NCI-H446 (cell line): ENCODE data around the gene KRTAP10-12.
"Not testable (repeated sequence)": the region's sequence is repeated elsewhere in the genome, so short reads cannot be mapped to it uniquely, and the experiment has no call there.

Experiments
- DNase-seq, 2 experiments: peaks; one replicate each; lab custom pipeline; 2025; lab: John Stamatoyannopoulos, UW

KRTAP10-12 gene

GRCh38 chr21:44670642-44671432 is 26.1 kb upstream of the KRTAP10-12 start:
- no peak for DNase-seq

- no peak for DNase-seq
Observed at GRCh38 chr21:44671911-44672310, 25.1 kb upstream of the KRTAP10-12 start.

- DNase-seq: no peak
Observed at GRCh38 chr21:44677881-44678280, 19.1 kb upstream of the KRTAP10-12 start.

GRCh38 chr21:44681152-44681551 is 15.8 kb upstream of the KRTAP10-12 start:
- no peak for DNase-seq

- DNase-seq: no peak
Observed at GRCh38 chr21:44681861-44682579, 15.0 kb upstream of the KRTAP10-12 start, which contains the start of gene KRTAP12-1. TSS of gene KRTAP12-1 (minus strand) at chr21:44682163. CDS start at chr21:44682123, 40 bp downstream.

- DNase-seq: no peak
Observed at GRCh38 chr21:44682580-44683151, 14.3 kb upstream of the KRTAP10-12 start.

GRCh38 chr21:44684077-44684476 is 12.9 kb upstream of the KRTAP10-12 start:
- no peak for DNase-seq

GRCh38 chr21:44684483-44684882 is 12.5 kb upstream of the KRTAP10-12 start:
- DNase-seq: no peak

- not testable (repeated sequence) for DNase-seq
Observed at GRCh38 chr21:44685050-44685449, 11.9 kb upstream of the KRTAP10-12 start.

- no peak for DNase-seq
Observed at GRCh38 chr21:44686000-44686781, 10.8 kb upstream of the KRTAP10-12 start.

GRCh38 chr21:44686843-44687561 is 10.0 kb upstream of the KRTAP10-12 start:
- no peak for DNase-seq

GRCh38 chr21:44687671-44688070 is 9.3 kb upstream of the KRTAP10-12 start:
- no peak for DNase-seq

- not testable (repeated sequence) for DNase-seq
Observed at GRCh38 chr21:44689740-44690139, 7.2 kb upstream of the KRTAP10-12 start.

GRCh38 chr21:44691686-44692085 is 5.3 kb upstream of the KRTAP10-12 start:
- no peak for DNase-seq

- no peak for DNase-seq
Observed at GRCh38 chr21:44692798-44693512, 4.0 kb upstream of the KRTAP10-12 start.

GRCh38 chr21:44694776-44695175 is 2.2 kb upstream of the KRTAP10-12 start:
- no peak for DNase-seq

GRCh38 chr21:44695184-44695583 is 1.8 kb upstream of the KRTAP10-12 start:
- no peak for DNase-seq

- DNase-seq: no peak
Observed at GRCh38 chr21:44695641-44696040, 1.3 kb upstream of the KRTAP10-12 start.

- DNase-seq: no peak
Observed at GRCh38 chr21:44696572-44696971, 400 bp upstream of the KRTAP10-12 start.

GRCh38 chr21:44697811-44698734 is 1.1 kb downstream of the KRTAP10-12 start:
- no peak for DNase-seq
